H9 (cell line): ENCODE data around the gene ADRM1. TPM values are rescaled to one million over a fixed set of nuclear protein-coding genes. Genes with fewer than 3 reads are reported as not detected.

Source experiments
- DNase-seq: peaks from one replicate; pipeline ENCODE4 v3.0.0-alpha.2; 2017
- H2AFZ ChIP-seq: one replicate; pipeline ENCODE4 v1.6.1; 2013; ENCODE audit warnings: mild to moderate bottlenecking, low read length, control low read depth, moderate library complexity
- H2AK5ac ChIP-seq: 2 replicates; pipeline ENCODE4 v1.6.1; 2013; ENCODE audit warnings: low read length, control low read depth, mixed read lengths; ENCODE audit not compliant: insufficient read length
- H2BK120ac ChIP-seq: one replicate; pipeline ENCODE4 v1.6.1; 2013; ENCODE audit warnings: low read depth, mild to moderate bottlenecking, low read length, control low read depth, inconsistent platforms; ENCODE audit not compliant: poor library complexity, severe bottlenecking
- H2BK12ac ChIP-seq: 2 replicates; pipeline ENCODE4 v1.6.1; 2013; ENCODE audit warnings: low read length, control low read depth, mixed read lengths, low read depth; ENCODE audit not compliant: insufficient read length
- H2BK15ac ChIP-seq: 2 replicates; pipeline ENCODE4 v1.6.1; 2013; ENCODE audit warnings: low read depth, low read length, control low read depth
- H2BK20ac ChIP-seq: one replicate; pipeline ENCODE4 v1.6.1; 2013; ENCODE audit warnings: low read depth, mild to moderate bottlenecking, low read length, control low read depth, inconsistent platforms; ENCODE audit not compliant: poor library complexity, severe bottlenecking
- H2BK5ac ChIP-seq: 2 replicates; pipeline ENCODE4 v1.6.1; 2013; ENCODE audit warnings: low read length, control low read depth, mixed read lengths; ENCODE audit not compliant: insufficient read length
- H3K14ac ChIP-seq: 2 replicates; pipeline ENCODE4 v1.6.1; 2013; ENCODE audit warnings: low read length, control low read depth; ENCODE audit not compliant: insufficient read depth
- H3K18ac ChIP-seq: 2 replicates; pipeline ENCODE4 v1.6.1; 2013; ENCODE audit warnings: low read depth, mild to moderate bottlenecking, mixed read lengths, low read length, control low read depth; ENCODE audit not compliant: insufficient read length
- H3K23ac ChIP-seq: 2 replicates; pipeline ENCODE4 v1.6.1; 2013; ENCODE audit warnings: low read length, control low read depth, mixed read lengths, low read depth; ENCODE audit not compliant: insufficient read length
- H3K23me2 ChIP-seq: 2 replicates; pipeline ENCODE4 v1.6.1; 2013; ENCODE audit warnings: low read depth, mild to moderate bottlenecking, mixed read lengths, low read length, control low read depth; ENCODE audit not compliant: insufficient read length, poor library complexity, severe bottlenecking
- H3K27ac ChIP-seq: 2 replicates; pipeline ENCODE4 v1.5.1; 2013; ENCODE audit warnings: low read length, control low read depth, mixed read lengths, low read depth; ENCODE audit not compliant: insufficient read length
- H3K27me3 ChIP-seq: 2 replicates; pipeline ENCODE4 v1.6.1; 2013; ENCODE audit warnings: low read length, control low read depth, inconsistent platforms; ENCODE audit not compliant: insufficient read depth
- H3K4ac ChIP-seq: 2 replicates; pipeline ENCODE4 v1.6.1; 2013; ENCODE audit warnings: low read depth, mild to moderate bottlenecking, control low read depth, inconsistent platforms, low read length, moderate library complexity
- H3K4me1 ChIP-seq: 2 replicates; pipeline ENCODE4 v1.6.1; 2013; ENCODE audit warnings: low read length, control low read depth, inconsistent platforms; ENCODE audit not compliant: insufficient read depth
- H3K4me2 ChIP-seq: 2 replicates; pipeline ENCODE4 v1.6.1; 2013; ENCODE audit warnings: low read length, control low read depth, mixed read lengths; ENCODE audit not compliant: insufficient read length, insufficient read depth
- H3K56ac ChIP-seq: 2 replicates; pipeline ENCODE4 v1.6.1; 2013; ENCODE audit warnings: low read depth, mild to moderate bottlenecking, mixed read lengths, low read length, control low read depth; ENCODE audit not compliant: insufficient read length
- H3K79me1 ChIP-seq: 2 replicates; pipeline ENCODE4 v1.6.1; 2013; ENCODE audit warnings: low read depth, mild to moderate bottlenecking, moderate library complexity, low read length, control low read depth, inconsistent platforms; ENCODE audit not compliant: insufficient read depth, poor library complexity, severe bottlenecking
- H3K79me2 ChIP-seq: 2 replicates; pipeline ENCODE4 v1.6.1; 2013; ENCODE audit warnings: low read length, control low read depth, inconsistent platforms; ENCODE audit not compliant: insufficient read depth
- H3K9ac ChIP-seq: 2 replicates; pipeline ENCODE4 v1.6.1; 2013; ENCODE audit warnings: low read length, control low read depth, mixed read lengths; ENCODE audit not compliant: insufficient read length; ENCODE audit errors: extremely low read depth
- H3K9me3 ChIP-seq: one replicate; pipeline ENCODE4 v1.6.1; 2013; ENCODE audit warnings: low read depth, low read length, inconsistent platforms; ENCODE audit not compliant: control insufficient read depth
- H3T11ph ChIP-seq: one replicate; pipeline ENCODE4 v1.6.1; 2013; ENCODE audit warnings: mild to moderate bottlenecking, low read length, control low read depth, inconsistent platforms
- H4K20me1 ChIP-seq: one replicate; pipeline ENCODE4 v1.6.1; 2013; ENCODE audit not compliant: control insufficient read depth, insufficient read length, insufficient read depth
- H4K5ac ChIP-seq: 2 replicates; pipeline ENCODE4 v1.6.1; 2013; ENCODE audit warnings: low read depth, mild to moderate bottlenecking, mixed read lengths, low read length, control low read depth; ENCODE audit not compliant: insufficient read length
- H4K8ac ChIP-seq: replicated peaks from 2 replicates; pipeline ENCODE4 v1.6.1; 2013; ENCODE audit warnings: low read length, control low read depth, mixed read lengths, low read depth; ENCODE audit not compliant: insufficient read length
- H4K91ac ChIP-seq: 2 replicates; pipeline ENCODE4 v1.6.1; 2013; ENCODE audit warnings: low read depth, mild to moderate bottlenecking, moderate library complexity, mixed read lengths, low read length, control low read depth; ENCODE audit not compliant: insufficient read length
- H3K27ac Mint-ChIP-seq, 3 experiments: 2 replicates in 2 of 3; 3 replicates in 1 of 3; pipeline ENCODE4 v1.8.0; 2020 to 2021; ENCODE audit warnings: mixed read lengths in 3 of 3, mild to moderate bottlenecking in 1 of 3, moderate library complexity in 1 of 3
- H3K27me3 Mint-ChIP-seq: 2 replicates; pipeline ENCODE4 v1.8.0; 2021; ENCODE audit warnings: low read depth, mild to moderate bottlenecking, moderate library complexity, mixed read lengths
- H3K36me3 Mint-ChIP-seq, 3 experiments: 2 replicates in 2 of 3; 3 replicates in 1 of 3; pipeline ENCODE4 v1.8.0; 2020 to 2021; ENCODE audit warnings: low read depth in 3 of 3, mixed read lengths in 3 of 3; ENCODE audit not compliant: insufficient read depth in 1 of 3
- H3K4me1 Mint-ChIP-seq, 2 experiments: 2 replicates each; pipeline ENCODE4 v1.8.0; 2020; ENCODE audit warnings: mixed read lengths in 2 of 2
- H3K4me3 Mint-ChIP-seq, 2 experiments: 2 replicates in 1 of 2; 3 replicates in 1 of 2; pipeline ENCODE4 v1.8.0; 2020 to 2021; ENCODE audit warnings: mild to moderate bottlenecking in 2 of 2, mixed read lengths in 2 of 2, moderate library complexity in 1 of 2
- H3K9me3 Mint-ChIP-seq, 2 experiments: 2 replicates in 1 of 2; 3 replicates in 1 of 2; pipeline ENCODE4 v1.8.0; 2020; ENCODE audit warnings: mild to moderate bottlenecking in 2 of 2, mixed read lengths in 2 of 2, moderate library complexity in 1 of 2
- CTCF ChIP-seq: fragments of 200-600 bp; sonication (generic); conservative IDR thresholded peaks from 3 replicates; pipeline ENCODE4 v1.8.0; 2021; ENCODE audit warnings: antibody characterized with exemption, mild to moderate bottlenecking
- WGBS: extraction: QIAGEN DNeasy Blood & Tissue Kit; methylation state at CpG from one replicate; pipeline ENCODE4 v1.1.7; 2013; ENCODE audit warnings: missing lambda C conversion rate, low lambda C conversion rate, mixed read lengths; ENCODE audit not compliant: insufficient read length; ENCODE audit errors: extremely low coverage; 5-methylcytosine and 5-hydroxymethylcytosine counted together
- total RNA-seq: library from RNA; stranded (reverse); gene quantifications from 2 replicates; pipeline ENCODE4 v1.2.1, GENCODE V29; 2021

Gene ADRM1
- total RNA-seq, 1 experiment from 2014 or later: 153 TPM

GRCh38 chr20:62328684-62329388 lies 26.0 kb downstream of the ADRM1 start:
- no peaks in the 10 kb centered on the region for H3K4me1 ChIP-seq
- no peak overlapping the region for H3K23ac ChIP-seq
- H3K4me3 Mint-ChIP-seq: no peak overlapping the region
- H3K9ac ChIP-seq: no peak overlapping the region
- no peak overlapping the region for H2BK20ac ChIP-seq
- peaks cover 22 to 71% (median 66%) of the 10 kb centered on the region in 3 experiments; a peak in 6 of 7 replicates for H3K36me3 Mint-ChIP-seq
- H4K8ac ChIP-seq: no peak overlapping the region
- H2BK120ac ChIP-seq: no peak overlapping the region
- H3K27me3 ChIP-seq: no peaks in the 10 kb centered on the region
- no peak overlapping the region for H2AK5ac ChIP-seq
- no peak overlapping the region; a peak in 1 of 7 replicates for H3K27ac Mint-ChIP-seq
- H3T11ph ChIP-seq: no peak overlapping the region
- no peak overlapping the region for H2AFZ ChIP-seq
- no peak overlapping the region for H2BK15ac ChIP-seq
- H3K4ac ChIP-seq: no peak overlapping the region
- no peak overlapping the region for H2BK12ac ChIP-seq
- H3K4me1 Mint-ChIP-seq: peaks cover 0 to 3% of the 10 kb centered on the region in 2 experiments; a peak in 1 of 4 replicates
- H4K91ac ChIP-seq: no peak overlapping the region
- no peak overlapping the region for H3K18ac ChIP-seq
- H4K5ac ChIP-seq: no peak overlapping the region
- no peak for TF ChIP-seq CTCF
- no CpG with 5 or more reads among the region's 26 CpGs for WGBS
- DNase-seq: no peak
- H3K27ac ChIP-seq: no peak overlapping the region
- H3K79me1 ChIP-seq: no peaks in the 10 kb centered on the region
- H3K27me3 Mint-ChIP-seq: no peaks in the 10 kb centered on the region; the same call in none of the 2 replicates
- no peak overlapping the region for H2BK5ac ChIP-seq
- no peak overlapping the region for H3K4me2 ChIP-seq
- H3K79me2 ChIP-seq: no peaks in the 10 kb centered on the region
- no peaks in the 10 kb centered on the region for H3K23me2 ChIP-seq
- no peaks in the 10 kb centered on the region for H4K20me1 ChIP-seq
- H3K9me3 Mint-ChIP-seq: no peaks in the 10 kb centered on the region; a peak in 2 of 5 replicates
- H3K56ac ChIP-seq: no peak overlapping the region
- H3K14ac ChIP-seq: no peak overlapping the region
- H3K9me3 ChIP-seq: no peaks in the 10 kb centered on the region
